ENCODE data around the gene S100A11.
"Not testable (repeated sequence)": the region's sequence is repeated elsewhere in the genome, so short reads cannot be mapped to it uniquely, and the experiment has no call there.

Gene S100A11

DNA sequence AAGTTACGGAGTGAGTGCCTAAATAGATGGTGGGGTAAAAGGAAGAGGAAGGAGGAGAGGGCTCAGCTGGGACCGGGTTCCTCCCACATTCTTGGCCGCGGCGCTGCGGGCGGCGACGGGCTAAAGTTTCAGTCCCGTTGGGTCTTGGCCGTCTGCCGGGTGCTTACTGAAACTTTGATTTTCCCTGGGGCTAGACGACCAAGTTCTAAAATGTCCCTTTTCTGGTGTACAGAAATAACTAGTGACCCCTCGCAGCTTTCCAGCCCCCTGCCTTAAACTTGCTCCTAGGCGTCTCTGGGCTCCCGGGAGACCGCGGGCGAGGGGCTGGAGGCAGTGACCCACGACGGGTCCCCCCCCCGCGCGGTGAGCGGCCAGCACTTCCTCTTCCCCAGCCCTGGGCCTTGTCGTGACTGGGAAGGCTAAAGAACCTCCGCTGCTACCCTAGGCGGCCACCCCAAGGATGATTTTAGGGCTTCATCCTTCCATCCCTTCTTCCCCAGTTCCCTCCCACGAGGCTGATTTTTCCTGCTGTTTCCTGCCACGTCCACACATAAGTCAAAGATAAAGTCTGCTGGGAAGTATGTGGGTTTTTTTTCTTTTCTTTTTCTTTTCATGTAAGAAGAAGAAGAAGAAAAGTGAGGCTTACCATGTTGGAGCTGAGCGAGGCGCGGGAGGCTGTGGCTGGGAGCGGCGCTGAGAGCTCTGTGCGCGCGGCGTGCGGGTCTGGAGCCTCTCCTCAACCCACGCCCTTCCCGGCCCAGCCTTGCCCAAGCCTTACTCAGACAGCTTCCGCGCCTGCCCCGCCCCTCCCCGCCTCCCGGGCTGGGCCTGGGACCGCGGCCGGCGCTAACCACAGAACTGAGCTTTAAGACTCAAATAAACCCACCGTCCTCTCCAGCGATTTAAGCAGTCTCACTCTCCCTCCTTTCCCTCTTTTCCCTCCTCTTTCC is at the start of gene S100A11:
TSS of gene S100A11 (minus strand) at position 738 of the 950 bp plus-strand sequence. CDS start at position 649, 89 bp downstream.
- DNase-seq (ENCODE audit: low read depth) = peak; percentile 69

DNA sequence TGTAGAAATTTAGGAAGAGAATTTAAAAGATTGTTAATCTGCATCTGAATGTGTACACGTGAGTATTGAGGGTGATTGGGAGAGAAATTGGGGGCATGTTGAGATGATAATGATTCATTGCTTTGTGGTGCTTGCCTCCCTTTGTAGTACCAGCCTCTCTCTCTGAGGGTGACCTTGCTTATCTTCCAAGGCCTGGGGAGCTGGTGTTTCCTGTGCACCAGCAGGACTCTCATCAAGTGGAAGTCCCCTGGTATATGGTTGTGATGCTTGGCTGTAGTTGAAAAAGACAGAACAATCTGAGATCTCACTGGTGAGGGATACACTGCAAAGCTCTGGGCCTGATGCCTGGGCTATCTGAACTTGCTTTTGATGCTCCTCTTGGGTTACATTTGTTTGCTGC is 48.0 kb upstream of the S100A11 start:
- DNase-seq (ENCODE audit: low read depth) = no peak

DNA sequence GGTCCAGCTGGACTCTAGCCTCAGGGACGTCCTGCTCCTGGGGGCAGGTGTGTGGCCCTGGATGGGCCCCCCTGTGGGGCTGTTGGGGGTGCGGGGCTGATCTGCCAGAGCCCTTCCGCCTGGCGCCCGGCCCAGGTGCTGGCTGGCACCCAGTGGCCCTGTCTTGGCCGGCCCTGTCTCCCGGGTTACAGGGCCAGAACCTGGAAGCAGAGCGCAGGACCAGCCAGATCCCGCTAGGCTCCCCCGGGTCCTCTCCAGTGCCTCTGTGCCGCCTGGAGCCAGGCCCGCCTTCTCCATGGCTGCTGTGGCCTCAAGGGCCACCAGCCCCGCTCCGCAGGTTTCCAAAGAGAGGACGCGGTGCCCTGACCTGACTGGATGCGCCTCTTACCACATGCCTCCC is 44.2 kb upstream of the S100A11 start:
- DNase-seq (ENCODE audit: low read depth) = not testable (repeated sequence)

GRCh38 chr1:152080494-152080893 is 43.7 kb upstream of the S100A11 start:
- not testable (repeated sequence) for DNase-seq (ENCODE audit: low read depth)

DNA sequence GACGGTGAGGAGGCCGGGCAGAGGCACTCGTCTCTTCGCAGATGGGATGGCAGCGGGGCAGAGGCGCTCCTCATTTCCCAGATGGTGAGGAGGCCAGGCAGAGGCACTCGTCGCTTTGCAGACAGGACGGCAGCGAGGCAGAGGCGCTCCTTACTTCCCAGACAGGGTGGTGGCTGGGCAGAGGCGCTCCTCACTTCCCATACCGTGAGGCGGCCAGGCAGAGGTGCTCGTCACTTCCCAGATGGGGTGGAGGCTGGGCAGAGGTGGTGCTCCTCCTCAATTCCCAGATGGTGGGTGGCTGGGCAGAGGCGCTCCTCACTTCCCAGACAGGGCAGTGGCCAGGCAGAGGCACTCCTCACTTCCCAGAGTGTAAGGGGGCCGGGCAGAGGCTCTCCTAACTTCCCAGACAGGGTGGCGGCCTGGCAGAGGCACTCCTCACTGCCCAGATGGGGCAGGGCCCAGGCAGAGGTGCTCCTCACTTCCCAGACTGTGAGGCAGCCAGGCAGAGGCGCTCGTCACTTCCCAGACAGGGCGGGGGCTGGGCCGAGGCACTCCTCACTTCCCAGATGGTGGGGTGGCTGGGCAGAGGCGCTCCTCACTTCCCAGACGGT is 42.1 kb upstream of the S100A11 start:
- no peak for DNase-seq (ENCODE audit: low read depth)

DNA sequence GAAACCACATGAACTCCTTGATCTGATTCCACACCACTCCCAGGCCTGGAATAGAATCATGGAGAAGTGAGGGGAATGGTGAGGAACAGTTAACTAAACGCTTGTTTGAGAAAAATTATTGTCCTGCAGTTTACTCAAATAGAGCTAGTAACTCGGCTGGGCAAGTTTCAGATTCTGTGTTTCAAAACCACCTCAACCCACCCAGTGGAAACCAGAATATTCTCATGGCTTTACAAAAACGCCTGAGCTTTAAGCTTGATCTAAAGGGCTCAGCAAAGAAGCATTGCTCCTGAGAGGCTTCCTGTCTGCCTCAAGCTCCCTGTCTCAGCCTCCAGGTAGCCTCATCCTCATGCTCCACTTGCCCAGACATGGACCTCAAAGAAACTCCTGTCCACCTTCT is 35.5 kb upstream of the S100A11 start:
- DNase-seq (ENCODE audit: low read depth) = no peak

DNA sequence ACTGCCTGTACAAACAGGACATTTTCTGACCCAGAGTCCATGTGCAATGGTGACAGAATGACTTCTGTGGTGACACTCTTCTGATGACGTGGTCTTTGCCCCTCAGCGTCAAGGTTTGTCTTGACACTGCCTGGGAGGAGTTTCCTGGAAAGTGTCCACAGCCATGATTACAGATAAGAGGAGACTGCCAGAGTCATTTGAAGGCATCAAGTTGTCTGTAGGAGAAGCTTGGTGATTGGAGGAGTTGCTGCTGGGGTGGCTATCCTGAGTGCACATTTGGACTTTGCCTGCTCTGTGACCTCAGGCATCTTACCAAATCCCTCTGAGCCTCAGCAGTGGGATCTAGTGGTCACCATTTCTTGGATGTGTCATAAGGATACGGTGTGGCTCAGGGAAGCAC is 34.3 kb upstream of the S100A11 start:
- DNase-seq (ENCODE audit: low read depth) = no peak

- DNase-seq (ENCODE audit: low read depth) = no peak
Observed at GRCh38 chr1:152067929-152068328, 31.1 kb upstream of the S100A11 start.

DNA sequence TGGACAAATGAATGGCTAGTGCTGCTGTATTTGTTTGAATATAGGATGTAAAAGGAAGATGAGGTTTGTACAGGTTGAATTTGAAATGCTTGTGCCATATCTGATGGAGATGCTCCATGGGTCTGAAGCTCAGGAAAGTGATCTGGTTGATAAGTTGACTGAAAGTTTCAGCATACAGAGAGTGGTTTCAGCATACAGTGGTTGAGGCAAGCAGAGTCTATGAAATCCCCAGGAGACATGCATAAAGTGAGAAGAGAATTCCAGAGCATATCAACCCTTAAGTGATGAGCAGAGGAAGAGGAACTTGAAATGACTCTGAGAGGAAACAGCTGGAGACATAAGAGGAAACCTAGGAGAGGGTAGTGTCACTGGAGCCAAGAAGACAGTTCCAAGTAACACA is 30.3 kb upstream of the S100A11 start:
- no peak for DNase-seq (ENCODE audit: low read depth)

DNA sequence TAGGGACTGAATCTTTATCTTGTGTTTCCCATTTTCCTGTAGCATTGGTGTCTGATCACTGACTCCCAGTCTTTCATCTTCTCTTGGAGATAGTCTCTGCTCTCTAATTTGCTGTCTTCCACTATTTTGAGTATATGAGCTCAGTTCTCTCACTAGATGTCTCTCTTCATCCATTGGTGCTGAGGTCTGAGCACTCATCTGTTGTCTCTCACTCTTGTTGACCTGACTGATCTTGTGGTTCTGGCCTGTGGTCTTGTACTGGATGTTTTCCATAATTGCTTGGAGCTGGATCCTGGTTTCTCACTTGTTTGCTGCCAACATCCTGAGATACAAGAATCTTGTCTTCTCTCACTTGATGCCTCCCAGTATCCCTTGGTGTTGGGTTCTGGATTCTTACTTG is 25.1 kb upstream of the S100A11 start:
- no peak for DNase-seq (ENCODE audit: low read depth)

- no peak for DNase-seq (ENCODE audit: low read depth)
Observed at GRCh38 chr1:152053375-152053774, 16.6 kb upstream of the S100A11 start.

- peak; percentile 78 for DNase-seq (ENCODE audit: low read depth)
Observed at GRCh38 chr1:152052606-152053005, 15.8 kb upstream of the S100A11 start.

GRCh38 chr1:152050886-152051675 is 14.3 kb upstream of the S100A11 start:
- no peak for DNase-seq (ENCODE audit: low read depth)

GRCh38 chr1:152049291-152050083 is 12.7 kb upstream of the S100A11 start:
- DNase-seq (ENCODE audit: low read depth) = no peak

- no peak for DNase-seq (ENCODE audit: low read depth)
Observed at GRCh38 chr1:152048416-152049009, 11.7 kb upstream of the S100A11 start.

DNA sequence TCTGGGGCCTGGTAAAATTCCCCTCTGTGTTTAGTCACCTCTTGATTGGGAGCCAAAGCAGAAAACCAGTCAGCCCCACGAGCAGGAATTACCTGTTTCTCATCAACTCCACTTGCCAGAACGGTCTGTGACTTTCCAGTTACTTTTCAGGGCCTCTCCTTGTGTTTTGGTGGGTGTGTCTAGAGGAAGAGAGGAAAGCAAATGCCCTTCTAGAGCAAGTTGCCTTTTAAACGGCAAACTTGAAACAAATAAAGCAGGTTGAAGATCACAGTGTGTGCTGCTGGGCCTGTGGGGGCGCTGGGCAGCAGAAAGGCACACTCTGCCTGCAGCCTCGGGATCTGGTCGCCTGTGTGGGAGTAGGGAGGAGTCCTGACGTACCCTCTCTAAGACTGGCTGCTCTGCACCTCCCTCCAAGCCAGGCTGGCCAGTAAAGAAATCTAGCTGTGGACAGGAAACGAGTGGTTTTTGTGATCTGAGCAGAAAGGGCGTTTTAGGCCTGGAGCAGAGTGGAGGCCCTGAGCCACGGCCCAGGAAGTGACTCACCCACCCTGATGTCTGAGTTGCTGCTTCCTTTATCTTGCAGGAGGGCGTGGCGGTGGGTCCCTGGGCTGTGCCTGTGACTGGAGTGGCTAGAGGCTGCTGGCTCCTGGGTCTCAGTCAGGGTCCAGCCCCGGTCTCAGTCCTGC is 11.1 kb upstream of the S100A11 start:
- DNase-seq (ENCODE audit: low read depth) = peak; percentile 82

DNA sequence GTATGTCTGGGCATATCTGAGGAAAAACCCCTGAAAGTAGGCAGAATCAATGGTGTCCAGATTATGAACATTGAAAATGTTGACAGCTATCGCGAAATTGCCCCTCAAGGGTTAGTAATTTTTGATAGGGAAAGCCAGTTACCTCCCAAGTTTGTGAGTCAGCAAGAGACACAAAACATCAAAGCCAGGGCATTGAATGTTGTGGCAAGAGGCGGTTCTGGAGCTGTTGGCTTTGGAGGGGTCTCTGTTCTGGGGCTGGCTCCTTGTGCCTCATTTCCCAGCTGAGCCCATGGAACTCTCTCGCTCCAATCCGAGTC is 10.6 kb upstream of the S100A11 start:
- no peak for DNase-seq (ENCODE audit: low read depth)

GRCh38 chr1:152044386-152044785 is 7.6 kb upstream of the S100A11 start:
- no peak for DNase-seq (ENCODE audit: low read depth)

DNA sequence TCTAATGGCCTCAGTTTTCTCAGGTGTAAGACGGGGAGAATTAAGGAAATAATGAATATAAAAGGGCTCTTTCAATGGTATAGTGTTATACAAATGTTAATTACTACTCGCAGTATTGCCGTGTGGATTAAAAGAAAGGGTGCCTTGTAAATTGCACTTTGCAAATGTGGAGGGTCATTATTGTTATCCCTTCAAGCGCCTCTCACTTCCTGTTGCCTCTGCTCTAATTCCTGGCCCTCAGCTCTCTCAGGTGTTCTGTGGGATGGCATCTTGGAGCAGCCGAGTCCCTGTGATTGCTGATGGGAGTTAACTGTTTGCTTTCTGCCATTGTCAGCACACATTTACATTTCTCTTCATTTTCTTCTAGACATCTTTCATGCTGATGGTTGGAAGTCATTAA is 7.1 kb upstream of the S100A11 start:
- no peak for DNase-seq (ENCODE audit: low read depth)

DNA sequence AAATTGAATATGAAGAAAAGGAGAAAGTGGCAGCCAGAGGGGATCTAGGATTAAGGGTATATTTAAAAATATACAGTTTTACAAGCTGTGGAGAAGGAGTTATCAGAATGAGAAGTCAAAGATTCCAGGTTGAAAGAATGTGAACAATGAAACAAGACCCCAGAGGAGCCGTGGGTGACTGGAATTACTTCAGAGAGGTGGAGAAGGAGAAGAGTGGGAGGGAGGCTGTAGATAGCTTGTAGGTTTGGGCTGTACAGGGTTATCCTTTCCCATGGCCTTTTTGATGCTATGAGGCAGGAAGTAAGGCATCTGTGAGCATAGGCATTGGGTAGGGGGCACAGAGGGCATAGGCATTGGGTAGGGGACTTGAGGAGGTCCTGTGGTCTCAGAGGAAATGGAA is 5.2 kb upstream of the S100A11 start:
- no peak for DNase-seq (ENCODE audit: low read depth)

DNA sequence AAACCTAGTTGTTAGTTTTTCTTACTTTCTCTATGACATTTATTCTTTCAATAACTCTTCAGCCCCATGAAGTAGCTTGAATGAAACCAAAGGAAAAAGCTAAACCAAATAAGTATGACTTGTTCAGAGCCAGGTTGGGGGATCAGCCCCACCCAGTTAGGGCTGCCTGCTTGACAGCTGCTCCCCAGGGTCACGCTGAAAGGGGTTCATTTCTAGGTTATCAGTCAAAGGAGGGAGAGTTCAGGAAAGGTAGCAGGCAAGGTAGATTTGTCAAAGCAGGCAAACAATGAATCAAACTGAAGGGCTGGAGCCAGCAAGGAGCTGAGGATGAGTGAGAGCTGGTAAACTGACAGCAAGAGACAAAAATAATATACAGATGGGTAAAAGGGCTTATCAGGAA is 3.1 kb upstream of the S100A11 start:
- no peak for DNase-seq (ENCODE audit: low read depth)
